Central memory CD4-positive, alpha-beta T cell (primary cell): ENCODE measurements around the gene GALR2.

Experiments used
- DNase-seq: peaks from one replicate; pipeline ENCODE4 v3.0.0; 2022

Gene GALR2

DNA sequence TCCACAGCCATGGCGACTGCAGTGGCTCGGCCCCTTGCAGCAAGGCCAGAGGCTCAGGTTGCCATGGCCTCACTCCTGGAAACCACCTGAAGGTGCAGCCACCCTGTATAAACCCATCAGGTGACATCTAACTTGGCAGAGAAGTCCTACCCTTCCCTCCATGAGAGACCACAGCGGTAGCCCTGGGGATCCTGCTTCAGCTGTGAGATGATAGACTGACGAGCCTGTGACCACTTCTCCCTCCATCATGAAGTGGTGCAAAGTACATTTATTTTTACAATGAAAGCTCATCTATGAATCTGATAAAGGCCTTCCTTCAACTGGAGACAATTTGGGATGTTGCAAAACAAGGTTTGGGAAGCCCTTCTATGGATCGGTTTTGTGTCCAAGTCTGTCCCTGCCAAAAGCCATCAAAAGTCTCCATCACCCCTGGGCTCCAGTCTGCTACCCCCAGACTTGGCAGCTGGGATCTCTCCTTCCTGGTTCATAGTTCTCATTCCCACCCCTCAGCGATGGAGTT, 6.2 kb downstream of the GALR2 start:
- DNase-seq, result no peak

DNA sequence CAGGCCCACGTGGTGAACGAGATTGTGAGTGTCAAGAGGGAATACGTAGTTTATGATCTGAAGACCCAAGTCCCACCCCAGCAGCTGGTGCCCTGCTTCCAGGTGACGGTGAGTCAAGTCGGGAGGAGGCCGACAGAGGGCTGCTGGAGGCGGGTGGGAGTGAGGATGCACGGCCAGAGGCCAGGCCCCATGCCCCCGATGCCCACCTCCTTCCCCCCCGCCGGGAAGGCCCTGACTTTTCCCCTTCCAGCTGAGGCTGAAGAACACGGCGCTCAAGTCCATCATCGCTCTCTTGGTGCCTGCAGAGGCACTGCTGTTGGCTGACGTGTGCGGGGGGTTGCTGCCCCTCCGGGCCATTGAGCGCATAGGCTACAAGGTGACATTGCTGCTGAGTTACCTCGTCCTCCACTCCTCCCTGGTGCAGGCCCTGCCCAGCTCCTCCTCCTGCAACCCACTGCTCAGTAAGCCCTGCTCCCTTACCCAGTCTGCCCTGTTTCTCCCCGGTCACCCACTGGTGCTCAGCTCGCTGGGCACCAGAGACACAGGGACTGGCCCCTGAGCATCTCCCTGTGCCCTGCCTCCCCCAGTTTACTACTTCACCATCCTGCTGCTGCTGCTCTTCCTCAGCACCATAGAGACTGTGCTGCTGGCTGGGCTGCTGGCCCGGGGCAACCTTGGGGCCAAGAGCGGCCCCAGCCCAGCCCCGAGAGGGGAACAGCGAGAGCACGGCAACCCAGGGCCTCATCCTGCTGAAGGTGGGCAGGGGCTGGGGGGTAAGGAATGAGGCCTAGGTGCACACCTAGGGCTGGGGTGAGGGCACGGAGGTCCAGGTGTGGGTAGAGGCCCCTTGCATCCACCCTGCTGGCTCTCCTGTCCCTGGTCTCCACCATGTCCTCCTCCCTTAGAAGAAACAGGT, 7.0 kb downstream of the GALR2 start:
- DNase-seq, result no peak

DNA sequence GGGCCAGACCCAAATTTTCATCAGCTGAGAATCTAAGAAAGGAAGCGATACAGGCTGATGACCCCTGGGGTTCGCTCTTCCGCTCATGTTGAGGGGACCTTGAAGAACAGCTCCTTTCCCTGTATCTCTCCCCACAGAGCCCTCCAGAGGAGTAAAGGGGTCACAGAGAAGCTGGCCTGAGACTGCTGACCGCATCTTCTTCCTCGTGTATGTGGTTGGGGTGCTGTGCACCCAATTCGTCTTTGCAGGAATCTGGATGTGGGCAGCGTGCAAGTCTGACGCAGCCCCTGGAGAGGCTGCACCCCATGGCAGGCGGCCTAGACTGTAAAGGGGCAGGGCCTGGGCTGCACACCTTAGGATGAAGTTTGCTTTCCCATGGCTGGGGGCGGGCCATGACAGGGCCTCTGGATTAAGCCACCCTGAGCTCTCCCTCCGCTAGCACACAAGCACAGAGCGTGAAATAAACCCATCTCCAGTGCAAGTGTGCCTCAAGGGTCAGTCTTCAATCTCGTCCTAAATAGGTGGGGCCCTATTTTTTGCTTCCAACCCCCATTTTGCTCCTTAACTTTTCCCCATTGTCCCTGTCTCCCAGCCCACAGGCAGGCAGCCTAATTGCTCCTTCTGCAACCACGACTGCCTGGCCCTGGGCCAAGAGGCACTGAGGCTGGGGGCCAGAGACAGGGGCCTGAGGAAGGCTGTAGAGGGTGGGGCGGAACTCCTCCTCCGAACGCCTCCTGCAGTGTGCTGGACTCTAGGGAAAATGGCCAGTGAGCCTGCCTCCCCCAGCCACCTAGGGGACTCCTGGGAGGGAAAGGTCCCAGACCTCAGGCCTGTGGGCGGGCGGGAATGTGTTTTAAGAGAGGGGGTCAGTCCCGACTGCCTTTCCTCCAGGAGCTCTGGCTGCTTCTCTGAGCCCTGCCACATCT, 8.0 kb downstream of the GALR2 start:
- no peak for DNase-seq

DNA sequence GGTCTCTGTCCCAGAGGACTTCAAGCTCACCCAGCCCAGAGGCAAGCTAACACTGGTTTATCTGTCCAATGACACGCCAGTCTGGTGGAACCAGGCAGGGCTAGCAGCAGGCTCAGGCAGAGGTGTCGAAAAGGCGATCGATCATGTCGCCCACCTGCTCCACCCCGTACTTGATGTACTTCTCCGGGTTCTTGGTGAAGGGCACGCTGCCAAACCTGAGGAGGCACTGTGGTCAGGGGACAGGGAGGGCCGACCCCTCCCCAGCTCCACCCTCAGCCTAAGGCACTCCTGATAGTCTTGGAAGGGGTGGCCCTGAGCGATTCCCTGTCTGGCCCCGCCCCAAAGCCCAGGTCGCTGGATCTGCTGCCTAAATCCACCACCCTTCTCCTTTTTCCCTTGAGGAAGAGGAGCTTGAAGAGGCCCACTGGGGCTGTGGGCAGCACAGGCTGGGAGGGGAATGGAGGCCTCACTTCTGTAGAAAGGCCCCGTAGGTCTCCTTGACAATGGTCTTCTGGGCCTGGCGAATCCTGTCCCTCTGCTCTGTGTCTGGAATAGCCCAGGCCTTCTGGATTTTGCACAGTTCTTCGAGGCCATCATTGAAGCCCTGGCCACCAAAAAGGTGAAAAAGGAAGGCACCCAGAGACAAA, 9.1 kb downstream of the GALR2 start:
- no peak for DNase-seq

DNA sequence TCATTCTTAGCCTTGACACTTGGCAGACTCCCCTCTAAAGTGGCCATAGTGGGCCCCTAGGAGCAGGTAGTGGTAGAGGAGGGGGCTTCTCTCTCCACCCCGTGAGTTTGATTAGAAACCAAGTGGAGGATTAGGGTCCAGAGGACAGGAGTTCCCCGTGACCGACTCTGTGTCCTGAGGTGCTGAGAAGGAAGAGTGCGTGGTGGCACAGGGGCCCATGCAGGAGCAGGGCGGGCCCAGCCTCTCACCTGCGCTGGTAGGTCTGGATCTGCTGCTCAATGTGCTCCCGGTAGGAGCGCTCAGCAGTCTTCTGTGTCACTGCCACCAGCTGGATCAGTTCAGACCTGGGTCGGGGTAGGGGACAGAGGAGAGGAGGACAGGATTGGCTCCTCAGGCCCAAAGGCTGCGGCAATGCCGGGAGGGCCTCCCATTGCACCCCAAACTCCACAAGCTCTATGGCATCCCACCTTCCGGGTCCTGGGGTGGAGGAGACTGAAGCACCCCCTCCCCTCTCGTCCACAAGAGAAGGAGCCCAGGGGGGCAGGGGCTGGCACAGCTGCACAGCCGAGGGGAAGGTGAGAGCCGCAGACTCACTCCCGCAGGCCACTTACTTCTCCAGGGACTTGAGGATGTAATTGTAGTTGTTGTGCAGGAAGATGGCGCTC, 10.6 kb downstream of the GALR2 start:
- no peak for DNase-seq

DNA sequence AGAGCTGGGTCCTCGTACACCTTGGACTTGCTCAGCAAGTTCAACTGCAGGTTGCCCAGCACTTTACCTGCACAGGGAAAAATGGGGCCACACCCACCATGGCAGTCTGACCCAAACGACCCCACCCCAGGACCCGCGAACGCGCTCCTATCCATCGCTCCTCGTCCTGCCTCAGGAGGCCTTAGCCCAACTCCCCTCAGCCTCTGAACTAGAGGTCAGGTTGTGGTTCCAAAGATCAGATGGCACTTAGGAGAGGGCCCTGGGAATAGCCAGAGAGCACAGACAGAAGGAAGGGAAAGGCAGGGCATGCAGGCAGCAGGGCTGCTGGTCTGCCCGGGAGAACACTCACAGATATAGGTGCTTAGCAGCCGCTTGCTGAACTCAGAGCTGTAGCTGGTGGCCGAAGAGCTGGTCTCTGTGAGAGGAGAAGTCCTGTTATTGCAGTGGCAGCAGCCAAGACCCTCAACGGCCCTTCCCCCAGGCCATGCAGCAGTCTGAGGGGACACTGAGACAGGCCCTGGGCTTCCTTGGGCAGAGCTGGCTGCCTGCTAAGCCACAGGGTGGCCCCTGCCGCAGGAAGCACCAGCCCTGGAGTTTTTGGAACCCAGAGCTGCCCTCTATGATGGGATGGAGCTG, 11.3 kb downstream of the GALR2 start:
- DNase-seq, result no peak

DNA sequence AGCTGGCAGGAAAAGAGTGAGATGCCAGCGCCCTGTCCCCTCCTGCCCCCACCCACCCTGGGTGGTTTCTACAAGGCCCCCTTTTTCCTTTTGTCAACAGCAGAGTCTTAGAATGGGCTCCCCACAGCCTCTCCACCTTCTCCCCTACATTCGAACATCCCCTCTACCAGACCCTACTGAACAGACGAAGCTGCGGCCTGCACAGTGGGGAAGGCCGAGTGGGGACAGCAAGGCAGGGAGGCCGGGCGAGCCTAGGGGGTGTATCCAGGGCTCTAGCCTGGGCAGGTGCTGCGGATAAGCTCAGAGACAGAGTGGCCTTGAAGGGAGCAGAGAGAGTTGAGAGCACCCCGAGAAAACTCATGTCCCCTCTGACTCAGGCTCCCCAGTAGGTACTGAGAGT, 11.8 kb downstream of the GALR2 start:
- no peak for DNase-seq

DNA sequence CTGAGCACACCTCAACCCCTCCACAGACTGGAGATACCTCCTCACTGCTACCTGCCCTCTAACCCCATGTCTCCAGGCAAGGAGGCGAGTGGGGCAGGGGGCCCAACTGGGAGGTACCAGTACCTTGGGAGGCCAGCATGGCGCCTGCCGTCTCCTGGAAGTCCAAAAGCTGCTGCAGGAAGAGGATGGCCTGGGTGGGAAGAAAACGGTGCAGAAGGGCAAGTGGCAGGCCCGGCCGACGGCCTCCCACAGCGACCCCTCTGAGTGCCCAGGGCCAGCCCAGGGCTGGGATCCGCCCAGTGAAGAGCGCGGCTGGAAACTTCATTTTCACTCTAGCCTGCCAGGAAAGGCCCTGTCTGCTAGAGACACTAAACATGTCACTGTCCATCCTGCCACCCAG, 12.9 kb downstream of the GALR2 start:
- no peak for DNase-seq

DNA sequence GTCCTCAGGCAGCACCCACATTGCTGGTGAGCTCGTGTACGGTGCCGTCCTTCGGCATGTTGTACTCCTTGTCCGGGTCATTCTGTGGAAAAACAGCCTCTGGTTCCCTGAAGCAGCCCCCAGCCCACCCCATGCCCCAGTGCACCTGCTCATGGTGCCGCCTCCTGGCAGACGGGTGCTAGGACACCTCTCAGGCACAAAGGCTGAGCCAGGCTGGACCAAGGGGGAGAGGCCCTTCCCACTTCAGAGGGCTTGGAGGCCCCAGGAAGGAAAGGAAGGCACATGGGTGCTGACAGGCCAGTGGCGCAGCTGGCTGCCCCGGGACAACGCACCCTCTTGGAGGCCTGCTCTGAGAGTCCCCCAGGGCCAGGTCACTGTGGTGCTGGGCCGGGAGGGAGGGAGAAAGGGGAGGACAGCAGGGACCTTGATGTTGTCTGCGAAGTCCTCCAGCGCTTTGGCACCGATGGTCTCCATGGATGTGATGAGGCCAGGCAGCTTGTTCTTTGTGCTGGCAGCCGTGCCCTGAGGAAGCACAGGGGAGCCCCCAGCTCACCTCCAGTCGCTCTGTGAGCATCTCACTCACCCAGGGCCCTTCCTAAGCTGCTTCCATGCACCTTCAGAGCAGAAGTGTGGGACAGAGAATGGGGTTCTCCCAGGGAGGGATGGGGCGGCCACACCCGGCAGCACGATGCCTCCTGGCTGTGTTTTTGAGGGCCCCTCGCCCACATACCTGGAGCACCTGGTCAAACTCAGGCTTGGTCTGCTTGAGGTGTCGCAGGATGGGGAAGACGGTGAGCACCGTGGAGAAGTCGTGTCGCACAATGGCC, 13.7 kb downstream of the GALR2 start:
- DNase-seq, result no peak

DNA sequence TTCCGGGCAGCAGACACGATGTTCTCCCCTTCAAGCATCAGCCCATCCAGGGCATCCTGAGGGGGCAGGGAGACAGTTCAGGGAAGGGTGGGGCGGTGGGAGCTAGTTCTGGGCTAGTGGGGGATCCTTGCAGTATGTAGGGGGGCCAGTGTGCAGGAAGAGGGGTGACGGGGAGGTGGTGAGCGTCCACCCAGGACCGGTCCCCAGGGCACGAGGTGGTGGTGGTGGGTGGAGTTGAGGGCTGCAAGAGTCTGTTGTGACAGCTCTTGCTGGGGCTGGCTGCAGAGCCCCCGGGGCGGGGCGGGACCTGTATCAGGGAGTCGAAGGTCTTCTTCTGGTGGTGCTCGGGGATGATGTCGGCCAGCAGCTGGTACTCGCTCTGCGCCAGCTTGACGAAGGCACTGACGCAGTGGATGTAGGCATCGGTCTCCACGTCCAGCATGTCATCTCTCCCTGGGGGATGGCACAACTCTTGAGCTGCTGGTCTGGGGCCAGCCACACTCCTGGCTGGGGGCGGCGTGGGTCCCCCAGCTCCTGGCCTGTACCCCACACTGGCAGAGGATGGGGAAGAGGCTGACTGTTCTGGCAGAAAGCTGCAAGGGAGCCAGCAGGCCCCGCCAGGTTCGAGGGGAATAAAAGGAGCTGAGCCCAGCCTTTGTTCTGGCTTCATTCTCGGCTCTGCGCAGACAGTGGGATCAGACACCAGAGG, 14.4 kb downstream of the GALR2 start:
- no peak for DNase-seq

DNA sequence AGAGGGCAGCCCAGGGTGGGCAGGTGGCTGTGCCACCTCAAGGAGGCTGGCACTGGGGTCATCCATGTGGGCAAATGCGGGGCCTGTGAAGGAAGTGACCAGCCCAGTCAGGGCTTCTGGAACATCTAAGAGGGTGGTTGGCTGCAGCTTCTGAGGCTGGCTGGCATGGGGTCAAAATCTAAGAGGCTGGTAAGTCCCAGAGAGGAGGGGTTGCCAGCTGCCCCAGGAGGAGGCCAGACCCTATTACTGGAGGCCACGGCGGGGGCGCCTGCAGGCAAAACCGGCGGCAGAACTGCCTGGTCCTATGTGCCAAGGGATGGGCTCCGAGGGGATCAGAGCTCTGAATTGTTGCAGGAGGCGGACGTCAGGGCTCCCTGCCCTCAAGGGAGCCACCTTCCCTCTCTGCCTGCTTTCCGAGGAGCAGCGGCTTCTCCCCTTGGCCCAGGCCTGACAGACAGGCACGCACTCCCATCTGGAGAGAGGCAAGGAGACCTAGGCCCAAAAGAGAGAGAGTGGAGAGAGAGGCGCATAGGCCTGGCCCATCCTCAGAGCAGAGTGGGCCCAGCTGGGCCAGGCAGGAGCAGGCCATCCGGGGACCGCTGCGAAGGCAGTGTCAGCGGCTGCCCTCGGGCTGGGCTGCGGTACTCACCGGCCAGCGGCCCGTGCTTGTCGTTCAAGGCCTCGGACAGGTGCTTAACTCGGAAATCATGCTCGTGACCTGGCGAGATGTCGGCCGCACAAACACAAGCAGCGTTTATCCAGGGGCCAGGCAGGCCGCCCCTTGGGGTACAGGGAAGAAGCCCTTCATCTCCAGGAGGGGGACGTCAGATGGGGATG, 15.3 kb downstream of the GALR2 start:
- DNase-seq, result no peak

DNA sequence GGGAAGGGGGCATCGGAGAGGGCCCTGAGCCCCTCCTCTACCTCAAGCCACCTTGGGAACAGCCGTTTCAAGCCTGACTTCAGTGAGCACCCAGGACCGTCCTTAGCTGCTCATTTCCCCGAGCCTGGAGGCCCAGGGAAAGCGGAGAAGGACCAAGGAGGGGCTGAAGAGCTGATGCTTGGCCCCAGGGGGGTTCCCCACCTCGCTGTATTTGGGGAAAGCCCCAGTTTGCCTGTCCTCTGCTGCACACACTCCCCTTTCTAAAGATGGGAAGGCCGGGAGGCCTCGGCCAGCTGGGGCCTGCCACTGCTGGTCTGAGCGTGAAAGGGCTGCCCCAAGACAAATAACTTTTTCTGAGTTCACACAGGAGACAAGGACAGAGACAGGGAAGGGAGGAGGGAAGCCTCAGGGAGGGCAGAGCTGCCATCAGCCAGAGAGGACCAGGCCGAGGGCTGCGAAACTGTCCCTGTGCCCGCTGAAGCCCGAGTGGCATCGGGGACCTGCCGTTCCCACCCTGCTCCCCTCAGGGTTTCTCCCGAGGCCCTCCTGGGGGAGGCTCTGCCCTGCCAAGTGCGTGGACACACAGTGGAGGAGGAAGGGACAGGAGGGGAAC, 16.0 kb downstream of the GALR2 start:
- no peak for DNase-seq

DNA sequence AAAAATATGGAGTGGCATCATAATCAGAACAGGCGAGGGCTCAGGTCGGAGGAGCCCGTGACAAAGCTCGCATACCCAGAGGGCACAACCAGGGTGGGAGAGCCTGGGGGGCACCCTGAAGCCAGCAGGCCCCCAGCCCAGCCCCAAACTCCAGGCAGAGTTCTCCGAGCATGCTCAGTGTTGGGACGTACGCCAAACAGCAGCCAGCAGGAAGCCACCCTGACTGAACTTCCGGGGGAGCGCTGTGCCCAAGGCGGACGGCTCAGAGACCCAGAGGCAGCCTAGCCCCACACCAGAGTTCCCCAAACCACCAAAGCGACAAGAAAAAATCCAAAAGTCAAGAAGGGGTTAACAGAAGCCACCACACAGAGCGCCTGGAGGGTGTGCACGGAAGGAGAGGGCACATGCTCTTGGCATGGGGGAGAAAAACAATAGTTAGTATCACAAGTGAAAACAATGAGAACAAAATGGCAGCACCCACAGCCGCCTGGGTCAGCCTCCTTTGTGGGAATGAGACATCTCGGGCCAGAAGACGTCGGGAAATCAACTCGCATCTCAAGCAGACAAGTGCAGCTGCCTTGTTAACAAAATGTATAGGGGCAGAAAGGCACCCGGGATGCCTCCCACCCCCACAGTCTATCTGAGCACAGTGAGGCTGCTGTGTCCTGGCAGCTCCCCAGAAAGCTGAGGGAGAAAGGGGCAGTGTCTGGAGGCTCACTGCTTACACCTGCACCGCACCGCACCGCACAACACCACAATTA, 17.1 kb downstream of the GALR2 start:
- DNase-seq, result no peak

DNA sequence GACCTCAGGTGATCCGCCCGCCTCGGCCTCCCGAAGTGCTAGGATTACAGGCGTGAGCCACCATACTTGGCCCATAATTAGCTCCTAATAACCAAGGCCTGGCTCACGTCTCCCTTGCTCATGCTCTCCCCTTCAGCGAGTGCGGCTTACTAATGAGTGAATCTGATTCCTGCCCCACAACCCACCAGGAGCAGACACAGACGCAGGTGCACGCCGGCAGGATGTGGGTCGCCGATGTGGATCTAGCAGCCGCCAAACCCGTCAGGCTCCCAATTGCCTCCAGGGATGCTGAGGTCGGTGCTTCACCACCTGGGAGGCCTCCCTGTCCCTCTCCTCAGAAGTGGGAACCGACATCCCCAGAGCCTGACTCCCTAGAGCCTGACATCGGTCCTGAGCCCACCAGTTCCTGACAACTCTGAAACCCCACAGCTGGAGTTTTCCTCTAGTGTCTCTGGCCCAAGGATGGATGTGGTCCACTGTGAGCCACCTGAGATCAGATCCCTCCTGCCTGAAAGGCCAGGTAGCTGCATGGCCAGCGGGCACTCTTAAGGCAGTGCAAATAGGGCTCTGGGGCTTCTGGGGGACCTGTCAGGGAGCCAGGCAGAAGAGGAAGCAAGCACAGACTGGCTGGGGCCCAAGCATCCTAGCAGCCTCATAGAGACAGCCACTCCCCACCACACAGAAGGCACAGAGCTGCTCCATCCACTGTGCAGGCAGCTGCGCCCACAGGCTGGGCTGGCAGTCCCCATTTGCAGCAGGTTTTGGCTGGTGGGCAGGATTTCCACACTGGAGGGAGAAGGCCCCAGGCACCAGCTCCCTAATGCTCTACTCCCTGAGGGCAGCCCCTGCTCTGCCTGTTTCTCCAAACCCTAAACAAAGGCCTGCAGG, 18.2 kb downstream of the GALR2 start:
- DNase-seq, result no peak

DNA sequence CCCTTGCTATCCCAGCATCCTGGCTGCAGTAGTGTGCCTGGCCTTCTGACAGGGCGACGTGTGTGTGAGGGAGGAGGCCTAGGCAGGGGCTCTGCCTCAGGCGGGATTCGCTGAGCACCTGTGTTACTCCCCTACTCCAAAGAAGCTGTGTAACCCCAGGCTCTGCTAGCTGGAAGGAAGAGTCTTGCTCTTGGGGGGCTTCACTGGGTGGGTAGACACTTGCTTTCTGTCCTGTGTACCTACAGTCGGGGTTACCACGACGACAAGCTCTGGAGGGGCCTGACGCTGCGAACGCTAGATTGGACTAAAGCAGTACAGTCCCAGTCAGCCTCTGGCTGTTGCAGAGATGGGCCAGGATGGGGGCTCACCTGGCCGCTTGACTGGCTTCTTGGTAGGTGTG, 19.5 kb downstream of the GALR2 start:
- DNase-seq, result no peak

DNA sequence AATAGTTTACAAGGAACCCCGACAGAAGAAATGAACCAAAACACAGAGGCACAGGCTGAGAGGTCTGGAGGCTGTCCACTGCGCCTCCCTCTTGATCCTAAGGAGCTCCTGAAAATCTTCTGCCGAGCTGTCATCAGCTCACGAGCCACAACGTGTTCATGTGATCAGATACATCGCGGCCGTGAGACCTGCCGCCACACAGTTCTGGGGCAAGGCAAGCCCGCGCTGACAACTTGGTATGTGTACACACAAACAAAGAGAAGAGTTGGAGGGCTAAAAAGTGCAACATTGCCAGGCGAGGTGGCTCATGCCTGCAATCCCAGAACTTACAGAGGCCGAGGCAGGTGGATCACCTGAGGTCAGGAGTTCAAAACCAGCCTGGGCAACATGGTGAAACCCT, 21.4 kb downstream of the GALR2 start:
- DNase-seq, result no peak

DNA sequence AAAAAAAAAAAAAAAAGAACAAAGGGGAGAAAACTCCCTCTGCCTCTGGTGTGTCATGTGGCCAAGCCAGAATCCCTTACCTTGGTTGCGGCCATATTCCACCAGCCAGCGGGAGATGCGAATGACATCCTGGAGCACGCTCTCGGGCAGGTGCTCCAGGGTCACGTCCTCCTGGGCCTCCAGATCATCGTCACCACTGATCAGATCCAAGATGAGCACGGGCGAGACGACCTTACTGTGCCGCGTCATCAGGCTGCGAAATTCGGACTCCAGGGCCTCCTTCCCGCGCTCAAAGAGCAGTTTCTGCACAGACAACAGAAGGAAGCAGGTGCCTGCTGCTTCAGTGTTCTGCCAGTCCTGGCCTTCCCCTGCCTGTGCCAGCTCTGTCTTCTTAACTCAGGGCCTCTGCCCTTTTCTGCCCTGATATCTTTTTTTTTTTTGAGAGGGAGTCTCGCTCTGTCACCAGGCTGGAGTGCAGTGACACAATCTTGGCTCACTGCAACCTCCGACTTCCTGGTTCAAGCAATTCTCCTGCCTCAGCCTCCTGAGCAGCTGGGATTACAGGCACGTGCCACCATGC, 23.2 kb downstream of the GALR2 start:
- no peak for DNase-seq
